CD14-positive monocyte (primary cell): ENCODE measurements around the gene ZBTB44. TPM values are rescaled to one million over a fixed set of nuclear protein-coding genes. Genes with fewer than 3 reads are reported as not detected.

Experiments
- DNase-seq, 3 donors: peaks; one replicate each; pipeline ENCODE4 v3.0.0-alpha.2; 2011 to 2022
- H2AFZ ChIP-seq: 2 replicates; pipeline ENCODE4 v1.6.0; 2012; ENCODE audit warnings: mild to moderate bottlenecking, low read depth, low read length, inconsistent platforms; ENCODE audit not compliant: insufficient read depth, poor library complexity, severe bottlenecking
- H3K27ac ChIP-seq, 2 donors: 1 replicate in 1 of 2; 2 replicates in 1 of 2; pipeline ENCODE4 v1.5.1; 2012 to 2013; ENCODE audit warnings: low read length in 2 of 2, control low read depth in 1 of 2, inconsistent platforms in 1 of 2, low read depth in 1 of 2, mild to moderate bottlenecking in 1 of 2
- H3K27me3 ChIP-seq, 2 donors: one replicate each; pipeline versions ENCODE4 v1.6.0 to v1.6.1; 2011 to 2013; ENCODE audit warnings: low read length in 2 of 2; ENCODE audit not compliant: control insufficient read depth in 2 of 2, insufficient read depth in 2 of 2
- H3K36me3 ChIP-seq, 2 donors: replicated peaks in 1 of 2; 1 replicate in 1 of 2; 2 replicates in 1 of 2; pipeline versions ENCODE4 v1.5.1 to v1.6.1; 2012 to 2013; ENCODE audit warnings: low read length in 2 of 2, control low read depth in 1 of 2, inconsistent platforms in 1 of 2, mild to moderate bottlenecking in 1 of 2; ENCODE audit not compliant: insufficient read depth in 2 of 2, control insufficient read depth in 1 of 2
- H3K4me1 ChIP-seq, 2 donors: 1 replicate in 1 of 2; 2 replicates in 1 of 2; pipeline versions ENCODE4 v1.5.1 to v1.6.1; 2012 to 2013; ENCODE audit warnings: low read length in 2 of 2, control low read depth in 1 of 2, inconsistent platforms in 1 of 2, mild to moderate bottlenecking in 1 of 2, moderate library complexity in 1 of 2; ENCODE audit not compliant: insufficient read depth in 2 of 2, control insufficient read depth in 1 of 2
- H3K4me2 ChIP-seq: replicated peaks from 2 replicates; pipeline ENCODE3; 2012; ENCODE audit warnings: low read length, moderate library complexity, mild to moderate bottlenecking; ENCODE audit not compliant: poor library complexity, severe bottlenecking; ENCODE audit errors: extremely low read depth
- H3K4me3 ChIP-seq, 3 experiments: fragments of 200-600 bp in 1 of 3; sonication (generic) in 1 of 3; replicated peaks in 1 of 3; 1 replicate in 2 of 3; 2 replicates in 1 of 3; pipeline ENCODE4 v1.5.1; 2011 to 2013; ENCODE audit warnings: low read length in 3 of 3, mild to moderate bottlenecking in 3 of 3, control low read depth in 2 of 3, low read depth in 2 of 3, inconsistent platforms in 1 of 3, moderate library complexity in 1 of 3
- H3K79me2 ChIP-seq: 2 replicates; pipeline ENCODE4 v1.6.0; 2012; ENCODE audit warnings: mild to moderate bottlenecking, control low read depth, inconsistent platforms, low read length, moderate library complexity; ENCODE audit not compliant: insufficient read depth
- H3K9ac ChIP-seq: 2 replicates; pipeline ENCODE4 v1.6.0; 2017; ENCODE audit warnings: low read length, mild to moderate bottlenecking; ENCODE audit not compliant: insufficient read depth, poor library complexity, severe bottlenecking
- H3K9me3 ChIP-seq, 2 donors: replicated peaks in 1 of 2; 1 replicate in 1 of 2; 2 replicates in 1 of 2; pipeline versions ENCODE4 v1.5.1 to v1.6.1; 2012 to 2013; ENCODE audit warnings: low read length in 2 of 2, control low read depth in 1 of 2; ENCODE audit not compliant: control insufficient read depth in 1 of 2, insufficient read depth in 1 of 2
- H4K20me1 ChIP-seq: 2 replicates; pipeline ENCODE4 v1.6.0; 2012; ENCODE audit warnings: mild to moderate bottlenecking, low read length, control low read depth, moderate library complexity; ENCODE audit not compliant: insufficient read depth
- H3K27ac Mint-ChIP-seq, 7 donors: one replicate each; pipeline ENCODE4 v1.8.0; 2020; ENCODE audit warnings: mild to moderate bottlenecking in 7 of 7, mixed read lengths in 7 of 7, moderate library complexity in 6 of 7, inconsistent platforms in 2 of 7
- H3K27me3 Mint-ChIP-seq, 3 donors: one replicate each; pipeline ENCODE4 v1.8.0; 2021 to 2022; ENCODE audit warnings: low read depth in 3 of 3, mild to moderate bottlenecking in 3 of 3, mixed read lengths in 3 of 3, moderate library complexity in 3 of 3, inconsistent platforms in 1 of 3
- H3K36me3 Mint-ChIP-seq, 2 donors: one replicate each; pipeline ENCODE4 v1.8.0; 2020; ENCODE audit warnings: mixed read lengths in 2 of 2, inconsistent platforms in 1 of 2, mild to moderate bottlenecking in 1 of 2
- H3K4me1 Mint-ChIP-seq: one replicate; pipeline ENCODE4 v1.8.0; 2020; ENCODE audit warnings: mild to moderate bottlenecking, mixed read lengths
- H3K4me3 Mint-ChIP-seq, 2 donors: one replicate each; pipeline ENCODE4 v1.8.0; 2020; ENCODE audit warnings: mild to moderate bottlenecking in 2 of 2, mixed read lengths in 2 of 2, moderate library complexity in 1 of 2
- H3K9me3 Mint-ChIP-seq, 7 donors: one replicate each; pipeline ENCODE4 v1.8.0; 2020 to 2022; ENCODE audit warnings: mixed read lengths in 7 of 7, mild to moderate bottlenecking in 6 of 7, moderate library complexity in 6 of 7, inconsistent platforms in 2 of 7
- WGBS: methylation state at CpG from one replicate; pipeline ENCODE4 v1.1.5; 2013; ENCODE audit warnings: missing lambda C conversion rate; ENCODE audit not compliant: insufficient coverage; 5-methylcytosine and 5-hydroxymethylcytosine counted together
- intact Hi-C, 2 donors: fragments of 100-400 bp; cut with micrococcal nuclease; formaldehyde crosslinking; loops; one replicate each; pipeline versions ENCODE4 v1.15.0 to v1.15.1; 2023
- polyA plus RNA-seq, 3 donors: library from polyadenylated mRNA; depleted of rRNA in 1 of 3; unstranded in 2 of 3; stranded (reverse) in 1 of 3; fragments of 300-500 nt in 2 of 3; fragments of >200 nt in 1 of 3; fragmentation: Illumina TruSeq in 2 of 3; gene quantifications; 1 replicate in 2 of 3; 2 replicates in 1 of 3; pipeline ENCODE4 v1.2.3, GENCODE V29; 2012 to 2021
- TF ChIP-seq, protein P1 (sequence below): fragments of 200-600 bp; IDR thresholded peaks from one replicate; pipeline ENCODE4 v1.8.0; 2022; ENCODE audit warnings: antibody characterized with exemption, mild to moderate bottlenecking

The ZBTB44 gene
- polyA plus RNA-seq, 3 donors, result 2.4 to 21.3 (median 2.7) TPM

DNA sequence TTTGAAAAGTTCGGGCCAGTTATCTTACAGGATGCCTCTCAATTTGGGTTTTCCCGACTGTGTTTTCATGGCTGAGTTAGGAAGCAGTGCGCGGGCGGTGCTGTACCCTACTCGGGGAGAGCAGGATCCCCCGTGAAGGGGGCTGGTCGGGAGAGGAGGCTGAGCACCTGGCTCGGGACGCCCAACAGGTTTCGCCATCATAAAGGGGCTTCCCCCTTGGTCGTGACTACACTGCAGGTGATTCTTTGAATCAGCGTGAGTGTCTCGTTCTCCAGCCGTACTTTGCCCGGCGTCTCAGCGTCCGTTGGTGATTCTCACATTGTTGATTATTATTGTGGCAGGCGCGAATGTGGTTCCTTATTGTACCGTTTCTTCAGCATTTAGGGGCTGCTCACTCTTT is 108.6 kb downstream of the ZBTB44 start:
- no peaks in the 10 kb centered on the region for H3K27me3 ChIP-seq
- H3K27ac ChIP-seq, result no peak overlapping the region
- intact Hi-C loops, result no loop called here
- peaks cover 71 to 80% of the 10 kb centered on the region in 2 donors for H3K36me3 Mint-ChIP-seq
- H3K9ac ChIP-seq, result no peak overlapping the region
- peaks cover 0 to 8% (median 0%) of the 10 kb centered on the region in 7 donors for H3K9me3 Mint-ChIP-seq
- H3K4me2 ChIP-seq, result no peak overlapping the region
- H3K4me1 Mint-ChIP-seq, result peaks cover 26% of the 10 kb centered on the region
- H3K4me3 Mint-ChIP-seq, result no peak overlapping the region
- H3K79me2 ChIP-seq, result no peaks in the 10 kb centered on the region
- TF ChIP-seq, protein P1, sequence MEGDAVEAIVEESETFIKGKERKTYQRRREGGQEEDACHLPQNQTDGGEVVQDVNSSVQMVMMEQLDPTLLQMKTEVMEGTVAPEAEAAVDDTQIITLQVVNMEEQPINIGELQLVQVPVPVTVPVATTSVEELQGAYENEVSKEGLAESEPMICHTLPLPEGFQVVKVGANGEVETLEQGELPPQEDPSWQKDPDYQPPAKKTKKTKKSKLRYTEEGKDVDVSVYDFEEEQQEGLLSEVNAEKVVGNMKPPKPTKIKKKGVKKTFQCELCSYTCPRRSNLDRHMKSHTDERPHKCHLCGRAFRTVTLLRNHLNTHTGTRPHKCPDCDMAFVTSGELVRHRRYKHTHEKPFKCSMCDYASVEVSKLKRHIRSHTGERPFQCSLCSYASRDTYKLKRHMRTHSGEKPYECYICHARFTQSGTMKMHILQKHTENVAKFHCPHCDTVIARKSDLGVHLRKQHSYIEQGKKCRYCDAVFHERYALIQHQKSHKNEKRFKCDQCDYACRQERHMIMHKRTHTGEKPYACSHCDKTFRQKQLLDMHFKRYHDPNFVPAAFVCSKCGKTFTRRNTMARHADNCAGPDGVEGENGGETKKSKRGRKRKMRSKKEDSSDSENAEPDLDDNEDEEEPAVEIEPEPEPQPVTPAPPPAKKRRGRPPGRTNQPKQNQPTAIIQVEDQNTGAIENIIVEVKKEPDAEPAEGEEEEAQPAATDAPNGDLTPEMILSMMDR, result no peak
- peaks cover 0 to 2% of the 10 kb centered on the region in 2 donors for H3K9me3 ChIP-seq
- WGBS, result 93% methylated on average over 14 of the region's 22 CpGs
- H3K27ac Mint-ChIP-seq, result no peak overlapping the region
- H3K4me1 ChIP-seq, result peaks cover 18 to 23% of the 10 kb centered on the region in 2 donors
- no peak overlapping the region for H2AFZ ChIP-seq
- no peak for DNase-seq
- H4K20me1 ChIP-seq, result no peaks in the 10 kb centered on the region
- H3K27me3 Mint-ChIP-seq, result peaks cover 3 to 6% (median 4%) of the 10 kb centered on the region in 3 donors
- H3K36me3 ChIP-seq, result peaks cover 23 to 52% of the 10 kb centered on the region in 2 donors
- H3K4me3 ChIP-seq, result no peak overlapping the region

DNA sequence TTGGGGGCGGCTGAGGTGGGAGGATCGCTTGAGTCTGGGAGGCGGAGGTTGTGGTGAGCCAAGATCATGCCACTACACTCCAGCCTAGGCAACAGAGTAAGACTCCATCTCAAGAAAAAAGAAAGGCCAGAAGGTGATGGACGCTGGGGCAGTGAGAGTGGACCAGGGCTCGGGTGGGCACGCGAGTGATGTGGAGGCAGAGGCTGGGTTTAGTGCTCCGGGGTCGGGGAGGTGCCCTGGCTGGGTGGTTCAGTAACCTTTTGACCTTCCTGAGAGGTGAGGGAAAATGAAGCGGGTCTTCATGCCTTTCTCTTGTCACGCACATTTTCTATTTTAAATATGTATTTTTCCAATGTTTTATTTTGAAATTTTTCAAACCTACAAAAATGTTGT is 110.0 kb downstream of the ZBTB44 start:
- H3K4me3 ChIP-seq, result no peak overlapping the region
- no peaks in the 10 kb centered on the region for H3K79me2 ChIP-seq
- Mint-ChIP-seq H3K36me3 (peaks cover 70 to 83% of the 10 kb centered on the region in 2 donors), H3K27ac (no peak overlapping the region), H3K9me3 (peaks cover 0 to 9% (median 0%) of the 10 kb centered on the region in 7 donors), H3K4me3 (no peak overlapping the region), H3K4me1 (peaks cover 29% of the 10 kb centered on the region), H3K27me3 (peaks cover 1 to 7% (median 7%) of the 10 kb centered on the region in 3 donors)
- peaks cover 0 to 2% of the 10 kb centered on the region in 2 donors for H3K9me3 ChIP-seq
- no peak overlapping the region for H3K4me2 ChIP-seq
- peaks cover 18 to 23% of the 10 kb centered on the region in 2 donors for H3K4me1 ChIP-seq
- no peak for DNase-seq
- intact Hi-C loops, result no loop called here
- no peaks in the 10 kb centered on the region for H4K20me1 ChIP-seq
- no peak overlapping the region for H3K27ac ChIP-seq
- peaks cover 36 to 58% of the 10 kb centered on the region in 2 donors for H3K36me3 ChIP-seq
- TF ChIP-seq, protein P1, result no peak
- 93% methylated on average over 2 of the region's 11 CpGs for WGBS
- H2AFZ ChIP-seq, result no peak overlapping the region
- H3K27me3 ChIP-seq, result no peaks in the 10 kb centered on the region
- H3K9ac ChIP-seq, result no peak overlapping the region
